NCI-H187 (cell line): Measurements from ENCODE around the gene ADISSP.

Experiments
- DNase-seq, 2 experiments: peaks; one replicate each; lab custom pipeline; 2025; lab: John Stamatoyannopoulos, UW

ADISSP gene

GRCh38 chr20:3755269-3755668 is 12.3 kb downstream of the ADISSP start:
- no peak for DNase-seq

DNA sequence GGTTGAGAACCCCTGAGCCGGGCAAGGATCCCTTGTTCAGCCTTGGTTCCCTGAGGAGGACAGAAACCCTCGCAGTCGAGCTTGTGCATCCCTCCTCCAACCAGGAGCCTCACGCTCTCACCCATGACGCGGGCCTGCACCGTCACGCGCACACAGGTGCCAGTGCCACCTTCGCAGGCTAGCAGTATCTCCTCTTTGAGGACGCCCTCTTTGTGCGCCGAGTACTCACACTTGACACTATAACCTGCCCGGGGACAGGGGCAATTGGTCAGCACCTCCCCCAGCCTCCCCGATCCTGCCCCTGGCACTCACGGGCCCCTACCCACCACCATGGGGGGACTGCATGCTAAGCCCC is 13.3 kb downstream of the ADISSP start:
- DNase-seq, result no peak

- DNase-seq, result no peak
Observed at GRCh38 chr20:3753501-3754275, 13.9 kb downstream of the ADISSP start.

GRCh38 chr20:3753098-3753497 is 14.5 kb downstream of the ADISSP start:
- peak; percentile 37 to 64 for DNase-seq

DNA sequence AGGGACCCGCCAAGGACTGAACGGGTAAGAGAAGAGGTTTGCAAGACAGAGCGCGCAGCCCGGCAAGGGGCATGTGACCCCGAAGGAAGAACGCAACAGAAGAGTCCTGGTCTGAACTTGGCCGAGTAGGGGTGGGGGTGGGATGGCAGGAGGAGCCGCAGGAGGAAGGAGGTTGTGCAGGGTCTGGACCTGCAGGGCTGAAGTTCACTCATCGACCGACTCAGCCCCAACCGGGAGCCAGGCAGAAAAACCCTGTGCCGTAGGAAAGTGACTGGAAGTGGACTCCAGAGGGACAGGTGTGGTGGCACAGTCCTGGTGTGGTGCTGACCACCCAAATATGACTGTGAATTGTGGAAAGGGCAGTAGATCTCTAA is 15.2 kb downstream of the ADISSP start:
- no peak for DNase-seq

GRCh38 chr20:3751675-3752385 is 15.7 kb downstream of the ADISSP start:
- DNase-seq, result peak; percentile 33 to 56

GRCh38 chr20:3751305-3751674 is 16.3 kb downstream of the ADISSP start:
- DNase-seq, result no peak

DNA sequence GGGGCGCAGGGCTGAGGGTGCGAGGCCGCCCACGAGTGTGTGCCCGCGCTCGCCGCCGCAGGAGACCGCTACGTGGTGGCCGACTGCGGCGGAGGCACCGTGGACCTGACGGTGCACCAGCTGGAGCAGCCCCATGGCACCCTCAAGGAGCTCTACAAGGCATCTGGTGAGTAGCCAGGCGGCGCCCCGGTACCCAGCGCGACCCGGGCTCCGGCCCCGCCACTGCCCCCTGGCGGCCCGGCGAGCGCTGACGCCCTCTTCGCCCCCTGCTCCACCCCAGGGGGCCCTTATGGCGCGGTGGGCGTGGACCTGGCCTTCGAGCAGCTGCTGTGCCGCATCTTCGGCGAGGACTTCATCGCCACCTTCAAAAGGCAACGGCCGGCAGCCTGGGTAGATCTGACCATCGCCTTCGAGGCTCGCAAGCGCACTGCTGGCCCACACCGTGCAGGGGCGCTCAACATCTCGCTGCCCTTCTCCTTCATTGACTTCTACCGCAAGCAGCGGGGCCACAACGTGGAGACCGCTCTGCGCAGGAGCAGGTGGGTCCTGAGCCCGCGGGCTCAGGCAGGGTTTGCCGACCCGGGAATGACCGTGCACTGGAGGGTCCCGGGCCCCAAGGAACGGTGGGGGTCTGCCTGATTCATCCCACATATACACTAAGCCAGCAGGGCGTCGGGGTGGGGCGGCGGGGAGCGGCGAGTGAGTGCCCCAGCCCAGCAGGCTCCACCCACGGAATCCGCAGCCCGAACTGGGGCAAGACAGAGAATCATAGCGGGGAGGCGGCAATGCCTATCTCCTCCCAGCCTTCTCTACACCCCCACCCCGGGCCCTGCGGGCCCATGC is 17.6 kb downstream of the ADISSP start:
- DNase-seq, result peak; percentile 52 to 53

DNA sequence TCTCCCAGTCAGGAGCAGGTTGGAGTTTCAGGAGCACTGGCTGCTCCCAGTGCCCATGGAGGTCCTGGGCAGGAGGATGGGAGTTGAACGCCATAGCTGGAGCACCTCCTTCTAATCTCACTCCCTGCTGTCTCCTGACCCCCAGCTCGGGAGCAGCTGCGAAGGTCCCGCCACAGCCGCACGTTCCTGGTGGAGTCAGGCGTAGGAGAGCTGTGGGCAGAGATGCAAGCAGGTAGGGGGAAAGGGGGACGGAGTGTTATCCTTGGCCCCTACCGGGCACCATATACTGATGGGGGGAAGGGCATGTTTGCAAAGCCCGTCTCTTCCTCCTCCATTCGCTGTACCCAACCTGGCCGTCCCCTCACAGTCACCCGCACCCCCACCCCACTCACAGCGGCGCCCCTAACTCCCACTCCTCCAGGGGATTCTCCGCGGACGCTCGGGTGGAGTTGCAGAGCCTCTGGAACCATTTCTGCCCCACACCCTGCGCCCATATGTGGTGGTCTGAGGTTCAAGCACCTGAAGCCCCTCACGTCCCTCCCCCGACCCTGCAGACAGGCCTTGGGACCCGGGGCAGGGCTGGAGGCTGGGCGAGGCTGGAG is 18.4 kb downstream of the ADISSP start:
- DNase-seq, result no peak

DNA sequence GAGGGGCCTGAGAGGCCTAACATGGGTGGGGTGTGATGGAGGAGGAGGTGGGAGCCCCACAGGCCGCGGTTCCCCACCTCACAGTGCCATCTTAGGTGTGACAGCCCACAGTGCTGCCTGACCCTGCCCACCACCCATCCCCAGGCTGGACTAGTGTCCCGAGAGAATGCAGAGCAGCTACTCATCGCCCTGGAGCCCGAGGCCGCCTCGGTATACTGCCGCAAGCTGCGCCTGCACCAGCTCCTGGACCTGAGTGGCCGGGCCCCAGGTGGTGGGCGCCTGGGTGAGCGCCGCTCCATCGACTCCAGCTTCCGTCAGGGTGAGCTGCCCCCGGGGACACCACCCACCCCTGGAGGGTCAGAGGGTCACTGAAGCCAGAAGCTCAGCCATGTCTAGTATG is 19.5 kb downstream of the ADISSP start:
- no peak for DNase-seq

DNA sequence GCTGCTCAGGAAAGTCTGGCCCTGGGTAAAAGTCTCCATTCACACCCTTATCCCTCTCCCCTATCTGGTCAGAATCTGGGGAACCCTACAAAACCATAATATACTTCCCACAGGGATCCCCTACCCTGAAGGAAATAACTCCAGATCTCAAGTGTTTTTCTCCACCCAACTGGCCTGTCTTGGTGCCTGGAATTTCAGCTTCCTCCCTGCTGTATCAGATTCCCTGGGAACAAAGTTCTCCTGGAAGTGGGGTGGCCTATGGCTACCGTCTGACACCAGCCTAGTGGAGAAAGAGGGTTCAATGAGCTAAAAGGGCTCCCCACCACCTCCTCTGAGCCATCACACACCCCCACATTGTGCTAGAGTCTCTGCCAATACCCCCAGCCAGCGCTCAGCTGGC is 20.1 kb downstream of the ADISSP start:
- no peak for DNase-seq

DNA sequence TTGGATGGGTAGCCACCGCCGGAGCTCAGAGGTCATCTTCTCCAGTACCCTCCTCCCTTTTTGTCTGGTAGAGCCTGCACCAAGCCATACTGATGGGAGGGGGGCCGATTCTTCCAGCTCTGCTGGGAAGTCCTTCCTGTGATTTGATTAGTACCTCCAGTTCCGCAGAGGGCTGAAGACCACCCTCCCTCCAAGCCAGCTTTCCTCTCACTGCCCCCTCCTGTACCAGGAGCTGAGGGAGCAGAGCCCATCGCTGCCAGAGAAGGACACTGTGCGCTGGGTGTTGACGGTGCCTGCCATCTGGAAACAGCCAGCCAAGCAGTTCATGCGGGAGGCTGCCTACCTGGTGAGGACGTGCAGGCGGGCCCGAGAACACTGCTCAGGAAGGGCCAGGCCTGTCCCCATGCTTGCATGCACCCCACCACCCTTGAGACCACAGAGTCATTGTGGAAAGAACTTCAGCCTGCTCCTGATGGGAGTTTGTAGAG is 21.8 kb downstream of the ADISSP start:
- no peak for DNase-seq

GRCh38 chr20:3744806-3745685 is 22.5 kb downstream of the ADISSP start:
- DNase-seq, result peak; percentile 38 to 74

DNA sequence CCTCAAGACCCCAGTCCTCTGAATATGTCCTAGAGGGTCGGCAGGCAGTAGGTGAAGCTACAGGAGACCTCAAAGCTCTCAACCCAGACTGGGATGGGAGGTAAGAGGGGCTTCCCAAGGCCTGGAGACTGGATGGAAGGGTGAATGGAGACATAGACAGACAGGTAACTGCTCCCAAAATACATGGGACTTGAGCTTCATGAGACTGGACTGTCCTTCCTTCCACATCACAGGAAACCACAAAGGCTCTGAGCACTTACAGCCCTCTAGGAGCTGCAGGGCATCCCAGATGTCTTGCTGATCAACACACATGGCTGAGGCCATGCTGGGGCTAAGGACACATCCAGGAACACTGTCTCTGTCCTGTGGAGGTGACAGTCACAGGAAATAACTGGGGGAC is 23.5 kb downstream of the ADISSP start:
- DNase-seq, result no peak

DNA sequence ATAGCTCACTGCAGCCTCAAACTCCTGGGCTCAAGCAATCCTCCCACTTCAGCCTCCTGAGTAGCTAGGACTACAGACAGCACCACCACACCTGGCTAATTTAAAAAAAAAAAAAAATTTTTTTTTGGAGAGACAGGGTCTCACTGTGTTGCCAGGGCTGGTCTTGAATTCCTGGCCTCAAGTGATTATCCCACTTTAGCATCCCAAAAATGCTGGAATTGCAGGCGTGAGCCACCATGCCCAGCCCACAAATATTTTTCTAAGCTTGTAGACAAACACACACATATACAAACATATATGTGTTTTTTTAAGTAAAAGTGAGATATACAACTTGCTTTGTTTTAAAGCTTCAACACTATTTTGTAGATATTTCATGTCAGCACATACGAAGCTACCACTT is 24.3 kb downstream of the ADISSP start:
- DNase-seq, result no peak

- no peak for DNase-seq
Observed at GRCh38 chr20:3741836-3742458, 25.6 kb downstream of the ADISSP start.

DNA sequence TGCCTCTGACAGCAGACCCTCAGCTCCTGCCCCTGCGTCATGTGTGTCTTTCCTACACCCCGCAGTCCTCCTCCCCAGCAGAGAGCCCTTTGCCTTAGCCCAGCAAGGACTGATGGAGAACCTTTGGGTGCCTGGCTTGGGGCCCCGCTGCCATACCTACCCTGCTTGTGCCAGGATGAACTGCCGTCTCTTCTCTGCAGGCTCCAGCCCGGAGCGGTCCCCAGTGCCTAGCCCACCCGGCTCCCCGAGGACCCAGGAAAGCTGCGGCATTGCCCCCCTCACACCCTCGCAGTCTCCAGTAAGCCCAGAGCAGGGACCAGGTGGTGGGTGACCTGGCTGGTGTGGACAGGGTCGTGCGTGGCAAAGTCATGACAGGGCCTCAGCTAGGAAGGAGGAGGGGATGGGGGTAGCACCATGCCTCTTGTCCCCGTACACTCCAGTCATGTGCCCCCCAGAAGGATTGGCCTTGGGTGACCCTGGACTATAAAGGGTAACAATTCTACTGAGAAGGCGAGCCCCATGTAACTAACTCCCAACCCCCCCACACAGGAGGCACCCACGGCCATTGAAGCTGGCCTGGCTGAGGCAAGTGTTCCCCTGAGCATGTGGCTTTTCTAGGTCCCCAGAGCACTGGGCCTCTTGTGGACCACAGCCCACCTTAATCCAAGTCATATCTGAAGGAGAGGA is 26.8 kb downstream of the ADISSP start:
- no peak for DNase-seq

- DNase-seq, result no peak
Observed at GRCh38 chr20:3739926-3740451, 27.6 kb downstream of the ADISSP start.

DNA sequence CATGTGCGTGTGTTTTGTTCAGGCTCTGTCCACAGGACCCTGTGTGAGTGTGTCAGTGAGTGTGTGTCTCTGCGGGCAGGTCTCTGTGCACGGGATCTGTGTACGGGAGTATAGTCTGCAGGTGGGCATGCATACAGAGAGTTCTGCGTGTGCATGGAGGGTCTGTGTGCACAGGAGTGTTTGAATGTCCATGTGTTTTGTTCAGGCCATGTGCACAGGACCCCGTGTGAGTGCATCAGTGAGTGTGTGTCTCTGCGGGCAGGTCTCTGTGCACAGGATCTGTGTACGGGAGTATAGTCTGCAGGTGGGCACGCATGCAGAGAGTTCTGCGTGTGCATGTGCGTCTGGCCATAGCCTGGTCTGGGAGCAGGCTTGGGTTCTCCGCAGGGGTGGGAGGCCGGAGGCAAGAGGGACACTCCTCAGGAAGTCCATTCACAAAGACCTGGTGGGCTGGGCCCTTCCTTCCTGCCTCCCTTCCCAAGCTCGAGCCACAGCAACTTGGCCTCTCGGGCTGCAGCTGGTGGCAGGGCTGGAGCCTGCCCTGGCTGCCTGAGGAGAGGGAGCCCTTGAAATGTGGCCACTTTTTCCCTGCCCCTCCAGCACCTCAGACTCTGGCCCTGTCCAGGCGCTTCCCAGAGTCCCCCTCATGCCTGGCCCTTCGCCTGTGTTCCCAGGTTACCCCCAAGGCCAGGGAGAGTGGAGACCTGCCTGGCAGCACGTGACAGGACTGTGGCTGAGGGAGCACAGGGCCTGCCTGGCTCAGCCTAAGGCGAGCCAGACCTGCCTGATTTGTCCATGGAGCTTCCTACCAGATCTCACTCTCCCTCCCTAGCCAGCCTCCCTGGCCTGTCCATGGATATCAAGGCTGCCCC is 28.3 kb downstream of the ADISSP start:
- DNase-seq, result no peak
